Ovary (tissue), 3 donors: ENCODE results near the gene ENOX1.

Source experiments
- EP300 ChIP-seq: sonication (generic); formaldehyde crosslinking; IDR thresholded peaks from one replicate; pipeline ENCODE4 v1.6.1; 2017; ENCODE audit warnings: antibody characterized with exemption
- POLR2A ChIP-seq: fragments of 450-650 bp; IDR thresholded peaks from one replicate; pipeline ENCODE4 v1.6.1; 2017; ENCODE audit warnings: antibody characterized with exemption, mild to moderate bottlenecking, moderate library complexity
- TF ChIP-seq, protein P1 (sequence below), 3 donors: fragments of 450-650 bp in 2 of 3; fragments of 200-600 bp in 1 of 3; IDR thresholded peaks; one replicate each; pipeline versions ENCODE4 v1.5.1 to v1.8.0; 2016 to 2022; ENCODE audit warnings: antibody characterized with exemption in 3 of 3, mild to moderate bottlenecking in 1 of 3
- donor health status: DM: no; HTN: no; CAD: no.

DNA sequence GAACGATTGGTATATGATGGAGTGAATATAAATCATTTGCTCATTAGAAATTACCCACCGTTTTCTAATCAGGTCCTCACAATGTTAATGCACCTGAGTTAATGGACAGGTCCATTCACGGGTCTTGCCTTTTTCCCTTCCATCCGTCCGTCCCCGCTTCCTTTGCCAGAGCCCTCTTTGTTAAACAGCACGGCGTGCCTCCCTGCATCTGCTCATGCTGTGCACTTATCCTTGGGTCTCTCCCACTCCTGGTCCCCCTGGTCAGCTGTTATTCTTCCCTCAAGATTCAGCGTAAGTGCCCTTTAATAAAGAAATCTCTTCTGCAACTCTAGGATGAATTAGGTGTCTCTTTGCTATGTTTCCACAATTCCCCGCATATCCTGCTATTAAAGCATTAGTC, 438.9 kb downstream of the ENOX1 start:
- TF ChIP-seq, protein P1, sequence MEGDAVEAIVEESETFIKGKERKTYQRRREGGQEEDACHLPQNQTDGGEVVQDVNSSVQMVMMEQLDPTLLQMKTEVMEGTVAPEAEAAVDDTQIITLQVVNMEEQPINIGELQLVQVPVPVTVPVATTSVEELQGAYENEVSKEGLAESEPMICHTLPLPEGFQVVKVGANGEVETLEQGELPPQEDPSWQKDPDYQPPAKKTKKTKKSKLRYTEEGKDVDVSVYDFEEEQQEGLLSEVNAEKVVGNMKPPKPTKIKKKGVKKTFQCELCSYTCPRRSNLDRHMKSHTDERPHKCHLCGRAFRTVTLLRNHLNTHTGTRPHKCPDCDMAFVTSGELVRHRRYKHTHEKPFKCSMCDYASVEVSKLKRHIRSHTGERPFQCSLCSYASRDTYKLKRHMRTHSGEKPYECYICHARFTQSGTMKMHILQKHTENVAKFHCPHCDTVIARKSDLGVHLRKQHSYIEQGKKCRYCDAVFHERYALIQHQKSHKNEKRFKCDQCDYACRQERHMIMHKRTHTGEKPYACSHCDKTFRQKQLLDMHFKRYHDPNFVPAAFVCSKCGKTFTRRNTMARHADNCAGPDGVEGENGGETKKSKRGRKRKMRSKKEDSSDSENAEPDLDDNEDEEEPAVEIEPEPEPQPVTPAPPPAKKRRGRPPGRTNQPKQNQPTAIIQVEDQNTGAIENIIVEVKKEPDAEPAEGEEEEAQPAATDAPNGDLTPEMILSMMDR (IDR thresholded peaks at IDR 0.05): no peak
- no peak for TF ChIP-seq POLR2A
- TF ChIP-seq EP300: no peak
